Globus pallidus (tissue), 1 donor: ENCODE measurements around the gene ZSWIM1.
"Not testable (repeated sequence)": the region's sequence is repeated elsewhere in the genome, so short reads cannot be mapped to it uniquely, and the experiment has no call there.

Source experiments
- DNase-seq: peaks from one replicate; pipeline ENCODE4 v3.0.0-alpha.2; 2015; ENCODE audit warnings: low spot score

ZSWIM1 gene

GRCh38 chr20:45857114-45857881 is 23.7 kb upstream of the ZSWIM1 start, which contains the start of the genes ACOT8 and ZSWIM3:
TSS of gene ACOT8 (minus strand) at chr20:45857392. CDS start at chr20:45857315, 77 bp downstream.
TSS of gene ZSWIM3 (plus strand) at chr20:45857614. CDS start at chr20:45857826, 212 bp downstream.
- peak; percentile 99 for DNase-seq

GRCh38 chr20:45857882-45858216 is 23.2 kb upstream of the ZSWIM1 start:
- no peak for DNase-seq

GRCh38 chr20:45859916-45860315 is 21.1 kb upstream of the ZSWIM1 start:
- no peak for DNase-seq

GRCh38 chr20:45860560-45861220 is 20.3 kb upstream of the ZSWIM1 start:
- no peak for DNase-seq

- DNase-seq, result no peak
Observed at GRCh38 chr20:45861221-45862075, 19.6 kb upstream of the ZSWIM1 start.

- no peak for DNase-seq
Observed at GRCh38 chr20:45863543-45864470, 17.2 kb upstream of the ZSWIM1 start.

- DNase-seq, result no peak
Observed at GRCh38 chr20:45866454-45866853, 14.6 kb upstream of the ZSWIM1 start.

GRCh38 chr20:45867136-45867818 is 13.8 kb upstream of the ZSWIM1 start:
- no peak for DNase-seq

GRCh38 chr20:45867819-45868176 is 13.2 kb upstream of the ZSWIM1 start:
- DNase-seq, result no peak

- DNase-seq, result no peak
Observed at GRCh38 chr20:45872626-45873025, 8.4 kb upstream of the ZSWIM1 start.

GRCh38 chr20:45873409-45874103 is 7.5 kb upstream of the ZSWIM1 start:
- DNase-seq, result no peak

GRCh38 chr20:45874104-45874481 is 6.9 kb upstream of the ZSWIM1 start:
- not testable (repeated sequence) for DNase-seq

GRCh38 chr20:45874576-45874975 is 6.5 kb upstream of the ZSWIM1 start:
- no peak for DNase-seq

- no peak for DNase-seq
Observed at GRCh38 chr20:45878076-45878761, 2.8 kb upstream of the ZSWIM1 start.

- no peak for DNase-seq
Observed at GRCh38 chr20:45882469-45883099, 1.6 kb downstream of the ZSWIM1 start.

- no peak for DNase-seq
Observed at GRCh38 chr20:45883100-45883469, 2.1 kb downstream of the ZSWIM1 start.

GRCh38 chr20:45886590-45887345 is 5.7 kb downstream of the ZSWIM1 start:
- no peak for DNase-seq

GRCh38 chr20:45887346-45887715 is 6.3 kb downstream of the ZSWIM1 start, which contains the start of gene SPATA25:
TSS of gene SPATA25 (minus strand) at chr20:45887622. CDS start at chr20:45887590, 32 bp downstream.
- DNase-seq, result no peak
